Memory B cell (primary cell): ENCODE data around the gene PLG.
"Not testable (repeated sequence)": the region's sequence is repeated elsewhere in the genome, so short reads cannot be mapped to it uniquely, and the experiment has no call there.

ENCODE experiments used
- ATAC-seq: fragments of 150-1000 bp; cut with Tn5 transposase; 2 replicates; pipeline ENCODE4 v1.10.0; 2021; ENCODE audit warnings: low read depth, mild to moderate bottlenecking, moderate library complexity
- DNase-seq, 2 donors: peaks; one replicate each; pipeline ENCODE4 v3.0.0; 2022; ENCODE audit warnings: low spot score in 2 of 2
- H3K27ac Mint-ChIP-seq: one replicate; pipeline ENCODE4 v1.8.0; 2022; ENCODE audit warnings: mild to moderate bottlenecking, moderate library complexity, mixed read lengths
- H3K27me3 Mint-ChIP-seq: one replicate; pipeline ENCODE4 v1.8.0; 2022; ENCODE audit warnings: mixed read lengths
- H3K36me3 Mint-ChIP-seq: one replicate; pipeline ENCODE4 v1.8.0; 2022; ENCODE audit warnings: mild to moderate bottlenecking, mixed read lengths
- H3K4me1 Mint-ChIP-seq: one replicate; pipeline ENCODE4 v1.8.0; 2022; ENCODE audit warnings: mixed read lengths
- H3K4me3 Mint-ChIP-seq: one replicate; pipeline ENCODE4 v1.8.0; 2022; ENCODE audit warnings: mild to moderate bottlenecking, moderate library complexity, mixed read lengths
- H3K9me3 Mint-ChIP-seq: one replicate; pipeline ENCODE4 v1.8.0; 2022; ENCODE audit warnings: mixed read lengths

The PLG gene

DNA sequence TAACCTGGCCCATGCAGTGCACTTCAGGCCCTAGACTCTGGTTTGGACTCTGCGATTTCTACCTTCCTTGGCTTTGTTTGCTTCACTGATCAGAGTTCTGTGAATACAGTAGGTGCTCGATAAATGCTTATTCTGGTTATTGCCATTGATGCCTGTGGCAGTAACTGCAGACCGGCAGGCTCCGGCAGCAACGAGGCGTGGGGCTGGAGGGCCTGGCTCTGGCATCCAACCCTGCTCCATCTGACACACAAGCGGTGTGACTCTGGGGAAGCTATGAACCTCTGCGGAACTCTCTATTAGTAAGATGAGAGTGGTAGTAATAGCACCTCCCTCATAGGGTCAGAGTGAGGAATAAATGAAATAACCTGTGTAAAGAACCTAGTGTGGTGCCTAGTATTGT lies 66.1 kb downstream of the PLG start:
- Mint-ChIP-seq H3K9me3 (no peaks in the 10 kb centered on the region), H3K27ac (no peak overlapping the region), H3K36me3 (no peaks in the 10 kb centered on the region), H3K27me3 (peaks cover 8% of the 10 kb centered on the region), H3K4me3 (no peak overlapping the region), H3K4me1 (peaks cover 2% of the 10 kb centered on the region)
- no peak for ATAC-seq
- no peak for DNase-seq

DNA sequence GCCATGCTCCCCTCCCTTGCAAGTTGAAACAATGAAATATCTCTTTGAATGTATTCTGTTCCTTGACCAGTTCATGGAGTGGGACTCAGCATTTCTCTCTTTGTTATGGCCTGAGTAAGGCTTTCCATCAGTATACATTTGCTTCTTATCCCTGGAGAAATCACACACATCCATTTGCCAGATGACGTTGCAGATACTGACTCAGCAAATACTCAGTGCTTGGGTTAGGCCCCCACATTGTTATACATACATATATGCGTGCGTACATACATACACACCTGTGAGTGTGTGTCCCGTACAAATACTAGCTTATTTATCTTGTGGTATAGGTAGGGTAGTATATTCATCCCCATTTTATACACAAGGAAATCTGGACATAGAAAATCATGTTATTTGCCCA lies 72.4 kb downstream of the PLG start:
- Mint-ChIP-seq H3K36me3 (no peaks in the 10 kb centered on the region), H3K4me3 (no peak overlapping the region), H3K27ac (no peak overlapping the region), H3K27me3 (no peaks in the 10 kb centered on the region), H3K4me1 (peaks cover 2% of the 10 kb centered on the region), H3K9me3 (no peaks in the 10 kb centered on the region)
- no peak for DNase-seq
- ATAC-seq = no peak

DNA sequence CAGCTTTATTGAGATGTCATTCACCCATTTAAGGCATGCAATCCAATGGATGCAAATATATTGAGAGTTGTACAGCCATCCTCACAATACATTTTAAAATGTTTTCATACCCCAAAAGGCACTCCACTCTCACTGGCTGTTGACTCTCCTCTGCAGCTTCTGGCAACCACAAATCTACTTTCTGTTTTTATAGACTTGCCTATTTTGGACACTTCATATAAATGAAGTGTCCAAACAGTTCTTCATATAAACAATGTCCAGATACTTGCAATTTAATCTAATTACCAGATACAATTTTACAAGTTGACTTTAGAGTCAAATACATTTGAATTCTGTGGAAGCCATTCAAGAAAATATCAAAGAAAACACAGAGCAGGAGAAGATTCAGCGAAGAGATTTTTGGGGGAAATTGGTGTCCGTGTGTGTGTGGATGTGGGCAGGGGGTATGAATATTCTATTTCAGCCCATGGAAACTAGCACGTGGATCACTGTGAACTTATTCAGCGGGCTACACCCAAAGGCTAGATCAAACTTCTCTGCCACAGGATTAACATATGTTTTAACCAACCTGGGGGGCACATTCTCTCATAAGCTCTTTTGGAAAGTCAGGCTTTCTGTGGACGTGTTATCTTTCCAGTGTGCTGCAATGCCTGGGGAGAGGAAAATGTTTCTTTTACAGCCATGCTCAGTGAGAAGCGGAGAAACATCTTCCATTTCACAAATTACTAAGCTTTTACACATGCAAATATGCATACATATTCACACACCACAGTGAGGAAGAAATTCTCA lies 73.9 kb downstream of the PLG start:
- ATAC-seq = no peak
- no peaks in the 10 kb centered on the region for H3K36me3 Mint-ChIP-seq
- no peak overlapping the region for H3K4me3 Mint-ChIP-seq

DNA sequence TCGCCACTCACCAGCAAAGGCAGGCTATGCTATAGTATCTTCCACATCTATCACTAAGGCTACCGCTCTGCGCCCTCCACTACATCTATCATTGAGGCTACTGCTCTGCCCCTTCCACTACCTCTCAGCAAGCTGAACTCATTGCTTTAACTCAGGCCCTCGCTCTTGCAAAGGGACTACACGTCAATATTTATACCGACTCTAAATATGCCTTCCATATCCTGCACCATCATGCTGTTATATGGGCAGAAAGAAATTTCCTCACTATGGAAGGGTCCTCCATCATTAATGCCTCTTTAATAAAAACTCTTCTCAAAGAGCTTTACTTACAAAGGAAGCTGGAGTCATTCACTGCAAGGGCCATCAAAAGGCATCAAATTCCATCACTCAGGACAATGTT lies 77.1 kb downstream of the PLG start:
- not testable (repeated sequence) for DNase-seq, H3K4me1 Mint-ChIP-seq, H3K36me3 Mint-ChIP-seq, H3K27ac Mint-ChIP-seq, H3K27me3 Mint-ChIP-seq, ATAC-seq, H3K4me3 Mint-ChIP-seq, H3K9me3 Mint-ChIP-seq

More for the DNA sequence above, 73.9 kb downstream of the PLG start:
- peaks cover 2% of the 10 kb centered on the region for H3K4me1 Mint-ChIP-seq
- peaks cover 4% of the 10 kb centered on the region for H3K9me3 Mint-ChIP-seq
- DNase-seq = no peak
- no peak overlapping the region for H3K27ac Mint-ChIP-seq
- no peaks in the 10 kb centered on the region for H3K27me3 Mint-ChIP-seq

DNA sequence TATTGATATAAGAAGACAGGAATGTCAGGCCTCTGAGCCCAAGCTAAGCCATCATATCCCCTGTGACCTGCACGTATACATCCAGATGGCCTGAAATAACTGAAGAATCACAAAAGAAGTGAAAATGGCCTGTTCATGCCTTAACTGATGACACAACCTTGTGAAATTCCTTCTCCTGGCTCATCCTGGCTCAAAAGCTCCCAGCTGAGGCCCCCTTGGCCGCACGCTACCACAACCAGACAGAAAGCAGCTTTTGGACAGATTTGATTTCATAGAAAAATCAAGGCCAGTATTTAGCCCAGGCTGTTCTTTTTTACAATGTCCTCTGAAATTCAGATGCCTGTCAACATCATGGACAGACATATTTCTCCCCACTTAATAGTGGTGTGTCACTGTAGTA lies 78.6 kb downstream of the PLG start:
- not testable (repeated sequence) for H3K4me1 Mint-ChIP-seq, H3K9me3 Mint-ChIP-seq, H3K27me3 Mint-ChIP-seq, ATAC-seq, H3K27ac Mint-ChIP-seq, H3K4me3 Mint-ChIP-seq, H3K36me3 Mint-ChIP-seq, DNase-seq

DNA sequence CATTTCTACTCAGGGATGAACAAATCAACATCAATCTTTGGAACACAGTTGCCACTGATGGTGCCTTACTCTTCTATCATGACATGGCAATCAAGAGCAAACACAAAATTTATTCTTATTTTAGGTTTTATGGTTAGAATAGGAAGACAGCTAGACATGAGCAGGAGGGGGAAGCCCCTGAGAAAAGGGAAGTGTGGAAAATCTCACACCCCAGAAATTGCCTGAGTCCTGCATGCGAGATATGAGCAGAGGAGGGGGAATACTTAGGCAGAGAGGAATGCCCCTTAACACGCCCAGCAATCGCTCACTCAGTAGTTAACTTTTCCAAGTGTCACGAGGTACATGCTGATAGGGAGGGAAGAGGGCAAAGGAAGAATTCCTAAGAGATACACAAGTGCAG lies 79.3 kb downstream of the PLG start:
- no peak for DNase-seq
- H3K36me3 Mint-ChIP-seq = no peaks in the 10 kb centered on the region
- no peaks in the 10 kb centered on the region for H3K4me1 Mint-ChIP-seq
- H3K4me3 Mint-ChIP-seq = no peak overlapping the region
- H3K9me3 Mint-ChIP-seq = peaks cover 4% of the 10 kb centered on the region
- H3K27ac Mint-ChIP-seq = no peak overlapping the region
- no peak for ATAC-seq
- peaks cover 4% of the 10 kb centered on the region for H3K27me3 Mint-ChIP-seq

DNA sequence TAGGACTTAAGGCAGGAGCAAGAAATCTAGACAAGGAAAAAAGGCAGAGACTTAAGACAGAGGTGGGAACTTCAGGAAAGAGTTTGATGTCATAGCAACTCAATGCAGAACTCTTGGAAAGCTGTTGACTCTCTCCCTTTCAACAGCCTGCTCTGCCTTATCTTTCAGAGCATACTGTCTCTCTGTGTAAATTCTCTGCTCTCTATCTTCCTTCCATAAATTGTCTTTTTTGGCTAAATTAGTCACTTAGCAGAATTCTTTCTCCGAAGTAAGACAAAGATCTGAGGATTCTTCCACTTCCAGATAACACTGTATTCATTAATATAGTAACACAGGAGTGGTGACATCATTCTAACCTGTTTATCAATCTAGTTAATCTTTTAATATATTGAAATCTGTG lies 80.2 kb downstream of the PLG start:
- no peak for ATAC-seq
- no peaks in the 10 kb centered on the region for H3K36me3 Mint-ChIP-seq
- peaks cover 4% of the 10 kb centered on the region for H3K27me3 Mint-ChIP-seq
- DNase-seq = no peak
- peaks cover 4% of the 10 kb centered on the region for H3K9me3 Mint-ChIP-seq
- no peaks in the 10 kb centered on the region for H3K4me1 Mint-ChIP-seq
- no peak overlapping the region for H3K27ac Mint-ChIP-seq
- H3K4me3 Mint-ChIP-seq = no peak overlapping the region

DNA sequence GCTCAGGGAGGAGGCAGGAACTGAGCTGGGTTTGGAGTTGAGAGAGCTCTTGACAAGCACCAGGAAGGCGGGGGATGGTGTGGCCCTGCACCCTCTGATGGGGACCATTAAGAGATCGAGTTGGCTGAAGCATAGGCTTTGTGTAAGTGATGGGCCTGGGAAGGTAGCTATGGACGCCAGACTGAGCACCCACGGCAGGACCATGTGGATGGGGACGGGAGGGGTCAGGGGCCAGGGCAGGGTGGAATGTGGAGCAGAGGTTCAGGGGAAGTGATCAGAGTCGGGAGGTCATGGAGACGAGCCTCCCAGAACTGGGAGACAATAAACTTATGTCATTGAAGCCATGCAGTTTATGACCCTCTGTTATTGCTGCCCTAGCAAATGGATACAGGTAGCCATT lies 81.7 kb downstream of the PLG start:
- Mint-ChIP-seq H3K36me3 (peaks cover under 1% of the 10 kb centered on the region), H3K27me3 (peaks cover 4% of the 10 kb centered on the region), H3K4me3 (no peak overlapping the region), H3K27ac (no peak overlapping the region), H3K4me1 (no peaks in the 10 kb centered on the region), H3K9me3 (peaks cover 4% of the 10 kb centered on the region)
- no peak for ATAC-seq
- DNase-seq = no peak

DNA sequence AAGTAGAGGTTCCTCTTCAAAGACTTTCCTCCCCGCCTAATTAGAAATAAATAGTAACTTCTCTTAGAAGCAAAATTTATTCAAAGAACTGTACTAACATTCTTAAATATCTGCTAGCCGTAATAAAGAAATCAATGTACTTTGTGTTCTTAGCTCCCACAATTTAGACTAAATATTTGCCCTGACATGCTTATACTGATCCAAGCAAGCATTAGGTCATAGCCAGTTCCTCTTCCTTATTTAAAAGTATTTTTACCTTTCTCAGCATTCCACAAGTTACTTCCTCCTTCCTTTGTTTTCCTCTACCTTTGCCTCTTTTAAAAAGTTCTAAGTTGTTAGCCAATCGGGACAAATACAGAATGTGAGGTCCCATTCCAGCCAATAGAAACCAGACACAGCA lies 86.1 kb downstream of the PLG start:
- not testable (repeated sequence) for H3K4me1 Mint-ChIP-seq, H3K36me3 Mint-ChIP-seq, ATAC-seq, H3K4me3 Mint-ChIP-seq, H3K9me3 Mint-ChIP-seq, H3K27ac Mint-ChIP-seq, H3K27me3 Mint-ChIP-seq, DNase-seq

DNA sequence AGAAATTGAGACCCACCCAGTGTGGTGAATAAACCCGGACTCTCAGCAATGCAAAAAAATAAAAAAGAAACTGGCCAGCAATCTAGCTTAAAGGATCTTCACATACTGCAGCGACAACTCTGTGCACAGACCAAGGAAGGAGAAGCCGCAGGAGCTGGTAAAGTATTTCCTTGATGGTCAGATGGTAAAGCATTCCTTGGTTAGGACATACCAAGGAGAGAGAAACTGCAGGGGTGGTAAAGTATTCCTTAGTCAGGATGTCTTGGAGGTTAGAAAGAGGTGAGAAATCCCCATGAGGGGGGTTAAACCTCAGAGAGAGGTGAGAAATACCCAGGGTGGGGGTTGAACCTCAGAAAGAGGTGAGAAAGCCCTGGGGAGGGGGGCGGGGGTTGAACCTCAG lies 86.8 kb downstream of the PLG start:
- DNase-seq = no peak
- no peak for ATAC-seq
- Mint-ChIP-seq H3K9me3 (no peaks in the 10 kb centered on the region), H3K27me3 (peaks cover 5% of the 10 kb centered on the region), H3K27ac (no peak overlapping the region), H3K4me3 (no peak overlapping the region), H3K4me1 (peaks cover 7% of the 10 kb centered on the region), H3K36me3 (peaks cover 2% of the 10 kb centered on the region)

DNA sequence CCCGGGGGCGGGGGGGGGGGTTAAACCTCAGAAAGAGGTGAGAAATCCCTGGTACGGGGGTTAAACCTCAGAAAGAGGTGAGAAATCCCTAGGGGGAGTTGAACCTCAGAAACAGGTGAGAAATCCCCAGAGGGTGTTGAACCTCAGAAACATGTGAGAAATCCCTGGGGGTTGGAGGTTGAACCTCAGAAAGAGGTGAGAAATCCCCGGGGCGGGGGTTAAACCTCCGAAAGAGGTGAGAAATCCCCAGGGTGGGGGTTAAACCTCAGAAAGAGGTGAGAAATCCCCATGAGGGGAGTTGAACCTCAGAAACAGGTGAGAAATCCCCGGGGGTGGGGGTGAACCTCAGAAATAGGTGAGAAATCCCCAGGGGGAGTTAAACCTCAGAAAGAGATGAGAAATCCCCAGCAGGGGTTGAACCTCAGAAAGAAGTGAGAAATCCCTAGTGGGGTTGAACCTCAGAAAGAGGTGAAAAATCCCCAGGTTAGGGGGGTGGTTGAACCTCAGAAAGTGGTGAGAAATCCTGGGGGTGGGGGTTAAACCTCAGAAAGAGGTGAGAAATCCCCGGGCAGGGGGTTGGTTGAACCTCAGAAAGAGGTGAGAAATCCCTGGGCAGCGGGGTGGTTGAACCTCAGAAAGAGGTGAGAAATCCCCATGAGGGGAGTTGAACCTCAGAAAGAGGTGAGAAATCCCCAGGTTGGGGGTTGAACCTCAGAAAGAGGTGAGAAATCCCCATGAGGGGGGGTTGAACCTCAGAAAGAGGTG lies 87.4 kb downstream of the PLG start:
- Mint-ChIP-seq H3K36me3 (peaks cover 2% of the 10 kb centered on the region), H3K9me3 (no peaks in the 10 kb centered on the region), H3K4me3 (no peak overlapping the region), H3K27ac (peak overlapping the region; percentile 0), H3K27me3 (peaks cover 5% of the 10 kb centered on the region), H3K4me1 (peaks cover 7% of the 10 kb centered on the region)
- ATAC-seq = peak; percentile 56
- DNase-seq = no peak

DNA sequence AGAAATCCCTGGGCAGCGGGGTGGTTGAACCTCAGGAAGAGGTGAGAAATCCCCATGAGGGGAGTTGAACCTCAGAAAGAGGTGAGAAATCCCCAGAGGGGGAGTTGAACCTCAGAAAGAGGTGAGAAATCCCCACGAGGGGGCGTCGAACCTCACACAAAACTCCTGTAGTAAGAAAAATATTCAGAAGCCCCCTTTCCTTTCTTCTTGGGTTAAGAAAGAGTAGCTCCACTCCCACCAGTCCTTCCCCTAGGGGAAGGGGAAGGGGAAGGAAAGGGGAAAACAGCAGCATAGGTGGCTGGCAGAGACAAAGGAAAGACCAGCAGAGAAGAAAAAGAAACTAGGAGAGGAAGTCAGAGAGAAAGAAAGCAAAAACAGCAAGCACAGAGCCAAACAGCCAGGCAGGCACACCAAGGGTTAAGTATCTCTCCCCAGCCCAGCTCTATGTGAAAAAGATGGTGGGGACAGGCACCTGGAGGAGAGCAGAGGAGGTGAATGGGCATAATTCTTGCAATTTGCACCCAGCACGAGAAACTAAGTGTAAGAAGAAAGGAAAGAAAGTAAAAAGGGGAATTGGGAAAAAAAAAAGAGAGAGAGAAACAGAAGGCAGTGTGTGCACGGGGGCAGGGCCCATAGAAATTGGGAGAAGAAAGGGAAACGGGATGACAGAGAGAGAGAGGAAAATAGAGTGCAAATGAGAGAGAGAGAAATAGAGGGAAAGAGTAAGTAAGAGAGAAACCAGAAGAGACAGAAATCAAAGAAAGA lies 88.2 kb downstream of the PLG start:
- no peaks in the 10 kb centered on the region for H3K9me3 Mint-ChIP-seq
- ATAC-seq (peak; percentile 15), DNase-seq (no peak)
- peaks cover 7% of the 10 kb centered on the region for H3K4me1 Mint-ChIP-seq
- peaks cover 2% of the 10 kb centered on the region for H3K36me3 Mint-ChIP-seq
- peaks cover 5% of the 10 kb centered on the region for H3K27me3 Mint-ChIP-seq
- no peak overlapping the region for H3K4me3 Mint-ChIP-seq
- H3K27ac Mint-ChIP-seq = peak overlapping the region; percentile 0

DNA sequence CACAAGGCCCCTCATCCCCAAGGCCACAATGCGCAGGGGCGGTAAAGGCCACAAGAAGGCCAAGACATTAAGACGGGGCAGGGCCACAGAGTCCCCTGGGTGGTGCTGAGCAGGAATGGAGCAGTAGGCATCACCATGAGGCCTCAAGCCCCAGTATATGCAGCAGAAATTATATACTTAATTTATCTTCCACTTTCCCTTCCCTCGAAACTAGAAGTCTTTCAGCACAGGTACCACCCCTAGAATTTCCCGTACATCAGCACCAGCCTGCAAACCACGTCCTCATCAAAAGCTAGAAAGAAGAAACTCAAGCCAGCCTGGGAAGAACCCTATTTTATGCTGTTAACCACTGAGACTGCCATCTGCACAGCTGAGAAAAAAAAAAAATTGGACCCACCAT lies 89.4 kb downstream of the PLG start:
- H3K36me3 Mint-ChIP-seq = peaks cover 2% of the 10 kb centered on the region
- no peaks in the 10 kb centered on the region for H3K9me3 Mint-ChIP-seq

DNA sequence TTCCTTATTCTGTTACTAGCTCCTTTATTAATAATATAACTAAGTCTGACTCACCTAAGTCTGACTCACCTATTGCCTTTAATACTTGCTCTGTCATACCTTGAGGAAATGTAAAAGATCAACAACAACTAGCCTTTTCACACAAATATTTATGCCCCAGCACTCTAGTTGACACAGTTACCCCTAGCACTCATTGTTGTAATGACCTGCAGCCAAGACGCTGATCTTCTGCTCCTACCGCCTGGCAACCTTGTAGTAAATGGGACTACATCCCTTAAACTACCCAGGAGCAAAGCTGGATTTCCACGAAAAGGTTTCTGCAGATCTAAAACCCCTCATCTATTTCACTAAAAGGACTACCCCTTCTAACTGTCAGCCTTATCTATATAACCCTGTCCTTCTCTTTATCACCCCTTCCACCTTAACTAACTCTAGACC lies 90.0 kb downstream of the PLG start:
- Mint-ChIP-seq H3K9me3 (peaks cover 3% of the 10 kb centered on the region), H3K27ac (no peak overlapping the region), H3K4me3 (no peak overlapping the region), H3K27me3 (peaks cover 5% of the 10 kb centered on the region), H3K36me3 (peaks cover 4% of the 10 kb centered on the region), H3K4me1 (peaks cover 7% of the 10 kb centered on the region)
- DNase-seq (no peak), ATAC-seq (no peak)

More for the DNA sequence above, 89.4 kb downstream of the PLG start:
- Mint-ChIP-seq H3K27me3 (peaks cover 5% of the 10 kb centered on the region), H3K27ac (no peak overlapping the region), H3K4me3 (no peak overlapping the region), H3K4me1 (peaks cover 7% of the 10 kb centered on the region)
- ATAC-seq (peak; percentile 55), DNase-seq (no peak)
